Endothelial cell (in vitro differentiated cells): ENCODE results near the gene SLC25A43. TPM values are rescaled to one million over a fixed set of nuclear protein-coding genes. Genes with fewer than 3 reads are reported as not detected.
A peak's percentile ranks its signal among the peaks of the same experiment; 100 is the strongest.
"Not testable (repeated sequence)": the region's sequence is repeated elsewhere in the genome, so short reads cannot be mapped to it uniquely, and the experiment has no call there.

ENCODE experiments used
- DNase-seq: peaks from one replicate; pipeline ENCODE4 v3.0.0; 2021; ENCODE audit warnings: low spot score
- H3K27ac Mint-ChIP-seq: one replicate; pipeline ENCODE4 v1.8.0; 2021; ENCODE audit warnings: mixed read lengths, inconsistent platforms; ENCODE audit not compliant: unreplicated experiment
- H3K27me3 Mint-ChIP-seq: one replicate; pipeline ENCODE4 v1.8.0; 2021; ENCODE audit warnings: mild to moderate bottlenecking, moderate library complexity, mixed read lengths, inconsistent platforms; ENCODE audit not compliant: unreplicated experiment
- H3K36me3 Mint-ChIP-seq: one replicate; pipeline ENCODE4 v1.8.0; 2021; ENCODE audit warnings: mild to moderate bottlenecking, low read depth, mixed read lengths, inconsistent platforms; ENCODE audit not compliant: unreplicated experiment
- H3K4me1 Mint-ChIP-seq: one replicate; pipeline ENCODE4 v1.8.0; 2021; ENCODE audit warnings: mild to moderate bottlenecking, mixed read lengths, inconsistent platforms; ENCODE audit not compliant: unreplicated experiment
- H3K4me3 Mint-ChIP-seq: one replicate; pipeline ENCODE4 v1.8.0; 2021; ENCODE audit warnings: mild to moderate bottlenecking, mixed read lengths, inconsistent platforms; ENCODE audit not compliant: unreplicated experiment
- H3K9me3 Mint-ChIP-seq: one replicate; pipeline ENCODE4 v1.8.0; 2021; ENCODE audit warnings: mixed read lengths, inconsistent platforms; ENCODE audit not compliant: unreplicated experiment
- CTCF ChIP-seq: fragments of 200-600 bp; sonication (generic); IDR thresholded peaks from one replicate; pipeline ENCODE4 v1.5.0; 2021; ENCODE audit warnings: antibody characterized with exemption; ENCODE audit not compliant: unreplicated experiment
- total RNA-seq: library from RNA; stranded (reverse); fragmentation: NEBNext Ultra II Directional; extraction: Animal tissue kit (Norgen Biotek cat#: 25700); gene quantifications from one replicate; pipeline ENCODE4 v1.2.1, GENCODE V29; 2021; ENCODE audit not compliant: unreplicated experiment

The SLC25A43 gene
- total RNA-seq, 1 donor from 2014 or later: 6.5 TPM

GRCh38 chrX:119488749-119489148 is 89.6 kb downstream of the SLC25A43 start:
- DNase-seq: peak; percentile 23
- Mint-ChIP-seq H3K4me3 (no peak overlapping the region), H3K9me3 (no peaks in the 10 kb centered on the region), H3K27ac (no peak overlapping the region), H3K36me3 (no peaks in the 10 kb centered on the region), H3K4me1 (no peaks in the 10 kb centered on the region), H3K27me3 (peaks cover 4% of the 10 kb centered on the region)
- peak; percentile 57 for TF ChIP-seq CTCF

- H3K27me3 Mint-ChIP-seq: peaks cover 4% of the 10 kb centered on the region
- H3K4me3 Mint-ChIP-seq: no peak overlapping the region
- no peak for TF ChIP-seq CTCF
- no peaks in the 10 kb centered on the region for H3K9me3 Mint-ChIP-seq
- H3K4me1 Mint-ChIP-seq: no peaks in the 10 kb centered on the region
- H3K36me3 Mint-ChIP-seq: no peaks in the 10 kb centered on the region
- no peak overlapping the region for H3K27ac Mint-ChIP-seq
- no peak for DNase-seq
These were observed 90.3 kb downstream of the SLC25A43 start for GRCh38 chrX:119489212-119490074.

GRCh38 chrX:119492463-119492862 is 93.3 kb downstream of the SLC25A43 start:
- no peak overlapping the region for H3K27ac Mint-ChIP-seq
- no peak for DNase-seq
- no peak for TF ChIP-seq CTCF
- H3K27me3 Mint-ChIP-seq: peaks cover 1% of the 10 kb centered on the region
- no peaks in the 10 kb centered on the region for H3K9me3 Mint-ChIP-seq
- H3K4me3 Mint-ChIP-seq: no peak overlapping the region
- no peaks in the 10 kb centered on the region for H3K4me1 Mint-ChIP-seq
- no peaks in the 10 kb centered on the region for H3K36me3 Mint-ChIP-seq

- H3K36me3 Mint-ChIP-seq, H3K9me3 Mint-ChIP-seq, H3K4me3 Mint-ChIP-seq, H3K27me3 Mint-ChIP-seq, H3K27ac Mint-ChIP-seq, H3K4me1 Mint-ChIP-seq, DNase-seq: not testable (repeated sequence)
These were observed 94.8 kb downstream of the SLC25A43 start for GRCh38 chrX:119493851-119494495.

- TF ChIP-seq CTCF: no peak
- Mint-ChIP-seq H3K36me3 (no peaks in the 10 kb centered on the region), H3K4me1 (no peaks in the 10 kb centered on the region), H3K27ac (no peak overlapping the region), H3K27me3 (peaks cover 2% of the 10 kb centered on the region), H3K4me3 (no peak overlapping the region), H3K9me3 (no peaks in the 10 kb centered on the region)
- DNase-seq: no peak
These were observed 96.9 kb downstream of the SLC25A43 start for GRCh38 chrX:119495734-119496726.
